NCI-H345 (cell line): ENCODE measurements around the gene PAPSS2.
"Not testable (repeated sequence)": the region's sequence is repeated elsewhere in the genome, so short reads cannot be mapped to it uniquely, and the experiment has no call there.

Source experiments
- DNase-seq: peaks from one replicate; lab custom pipeline; 2025; lab: John Stamatoyannopoulos, UW

Gene PAPSS2

GRCh38 chr10:87705339-87705738, 45.7 kb downstream of the PAPSS2 start:
- DNase-seq = no peak

- DNase-seq = no peak
Observed at GRCh38 chr10:87706731-87707130, 47.1 kb downstream of the PAPSS2 start.

GRCh38 chr10:87707254-87707653, 47.6 kb downstream of the PAPSS2 start:
- no peak for DNase-seq

- DNase-seq = no peak
Observed at GRCh38 chr10:87712913-87713616, 53.4 kb downstream of the PAPSS2 start.

- DNase-seq = no peak
Observed at GRCh38 chr10:87713707-87714106, 54.0 kb downstream of the PAPSS2 start.

- DNase-seq = no peak
Observed at GRCh38 chr10:87715552-87716347, 56.1 kb downstream of the PAPSS2 start.

GRCh38 chr10:87716348-87716670, 56.6 kb downstream of the PAPSS2 start:
- no peak for DNase-seq

- no peak for DNase-seq
Observed at GRCh38 chr10:87720665-87721064, 61.0 kb downstream of the PAPSS2 start.

- no peak for DNase-seq
Observed at GRCh38 chr10:87721781-87722180, 62.1 kb downstream of the PAPSS2 start.

GRCh38 chr10:87722716-87723115, 63.0 kb downstream of the PAPSS2 start:
- no peak for DNase-seq

GRCh38 chr10:87723500-87723899, 63.8 kb downstream of the PAPSS2 start:
- DNase-seq = no peak

GRCh38 chr10:87724789-87725188, 65.1 kb downstream of the PAPSS2 start:
- no peak for DNase-seq

GRCh38 chr10:87729940-87730339, 70.3 kb downstream of the PAPSS2 start:
- DNase-seq = no peak

GRCh38 chr10:87733081-87733480, 73.4 kb downstream of the PAPSS2 start:
- no peak for DNase-seq

- DNase-seq = peak; percentile 55
Observed at GRCh38 chr10:87734987-87735827, 75.5 kb downstream of the PAPSS2 start.

GRCh38 chr10:87738253-87738652, 78.6 kb downstream of the PAPSS2 start:
- not testable (repeated sequence) for DNase-seq

GRCh38 chr10:87739703-87740102, 80.0 kb downstream of the PAPSS2 start:
- DNase-seq = no peak

- DNase-seq = no peak
Observed at GRCh38 chr10:87740254-87740655, 80.6 kb downstream of the PAPSS2 start.

- DNase-seq = not testable (repeated sequence)
Observed at GRCh38 chr10:87742992-87743610, 83.4 kb downstream of the PAPSS2 start.

GRCh38 chr10:87744606-87745005, 84.9 kb downstream of the PAPSS2 start:
- no peak for DNase-seq

GRCh38 chr10:87746911-87747310, 87.2 kb downstream of the PAPSS2 start:
- no peak for DNase-seq

- not testable (repeated sequence) for DNase-seq
Observed at GRCh38 chr10:87748244-87748643, 88.6 kb downstream of the PAPSS2 start.
